IMR-90 (cell line): ENCODE measurements around the gene SBK2. TPM values are rescaled to one million over a fixed set of nuclear protein-coding genes. Genes with fewer than 3 reads are reported as not detected.

Source experiments
- ATAC-seq: fragments of 200-7000 bp; cut with Tn5 transposase; 2 replicates; pipeline ENCODE4 v1.9.1; 2020; ENCODE audit warnings: low read depth, mild to moderate bottlenecking, moderate library complexity
- BruUV-seq: library from RNA; stranded (reverse); fragments of 400-500 nt; replicated peaks from 2 replicates; lab custom pipeline; 2021; lab: Mats Ljungman, UMichigan
- CTCF ChIA-PET: fragments of 300-600 bp; formaldehyde crosslinking; extraction: SDS; loops from one replicate; lab custom pipeline; 2021; ENCODE audit warnings: antibody characterized with exemption; lab: Yijun Ruan, JAX
- POLR2A ChIA-PET: fragments of 300-600 bp; sonication (Branson Sonifier 250); formaldehyde crosslinking; loops from one replicate; lab custom pipeline; 2022; ENCODE audit warnings: antibody characterized with exemption; ENCODE audit not compliant: unreplicated experiment; lab: Charles Lee
- DNase-seq: peaks from one replicate; pipeline ENCODE4 v3.0.0; 2013
- H2AFZ ChIP-seq: replicated peaks from 2 replicates; pipeline ENCODE3; 2013; ENCODE audit warnings: low read length, mild to moderate bottlenecking; ENCODE audit not compliant: poor library complexity
- H2AK5ac ChIP-seq: 2 replicates; pipeline ENCODE4 v1.6.1; 2013; ENCODE audit warnings: low read depth, low read length, inconsistent platforms
- H2AK9ac ChIP-seq: replicated peaks from 2 replicates; pipeline ENCODE3; 2013; ENCODE audit warnings: mild to moderate bottlenecking, low read depth, low read length, moderate library complexity; ENCODE audit not compliant: poor library complexity
- H2BK120ac ChIP-seq: 2 replicates; pipeline ENCODE4 v1.6.1; 2013; ENCODE audit warnings: low read depth, low read length, inconsistent platforms
- H2BK15ac ChIP-seq: 3 replicates; pipeline ENCODE4 v1.6.1; 2013; ENCODE audit warnings: low read depth, low read length, inconsistent platforms
- H2BK20ac ChIP-seq: 2 replicates; pipeline ENCODE4 v1.6.1; 2013; ENCODE audit warnings: low read depth, mild to moderate bottlenecking, inconsistent platforms, low read length, moderate library complexity
- H2BK5ac ChIP-seq: 2 replicates; pipeline ENCODE4 v1.6.1; 2013; ENCODE audit warnings: mild to moderate bottlenecking, low read depth, low read length, inconsistent platforms; ENCODE audit not compliant: poor library complexity, severe bottlenecking
- H3K14ac ChIP-seq: replicated peaks from 2 replicates; pipeline ENCODE4 v1.6.1; 2013; ENCODE audit warnings: low read depth, low read length, inconsistent platforms
- H3K18ac ChIP-seq: 2 replicates; pipeline ENCODE4 v1.6.1; 2013; ENCODE audit warnings: low read depth, low read length, control low read depth
- H3K23ac ChIP-seq: 2 replicates; pipeline ENCODE4 v1.6.1; 2013; ENCODE audit warnings: low read depth, low read length, inconsistent platforms
- H3K27ac ChIP-seq: 2 replicates; pipeline ENCODE4 v1.5.1; 2013; ENCODE audit warnings: mild to moderate bottlenecking, control low read depth, low read length; ENCODE audit not compliant: insufficient read depth
- H3K27me3 ChIP-seq: 2 replicates; pipeline ENCODE4 v1.6.1; 2013; ENCODE audit warnings: low read length; ENCODE audit not compliant: control insufficient read depth, insufficient read depth
- H3K36me3 ChIP-seq: 2 replicates; pipeline ENCODE4 v1.6.1; 2013; ENCODE audit warnings: low read length, mixed read lengths; ENCODE audit not compliant: control insufficient read depth, insufficient read depth
- H3K4ac ChIP-seq: 2 replicates; pipeline ENCODE4 v1.6.1; 2013; ENCODE audit warnings: low read depth, low read length, inconsistent platforms
- H3K4me1 ChIP-seq: 2 replicates; pipeline ENCODE4 v1.6.1; 2013; ENCODE audit warnings: low read length, mixed read lengths; ENCODE audit not compliant: control insufficient read depth, insufficient read depth
- H3K4me2 ChIP-seq: 2 replicates; pipeline ENCODE4 v1.6.1; 2013; ENCODE audit warnings: low read depth, mild to moderate bottlenecking, control low read depth, low read length, moderate library complexity
- H3K4me3 ChIP-seq: 2 replicates; pipeline ENCODE4 v1.5.1; 2013; ENCODE audit warnings: low read depth, mild to moderate bottlenecking, control low read depth, low read length, moderate library complexity; ENCODE audit not compliant: insufficient read depth
- H3K56ac ChIP-seq: 2 replicates; pipeline ENCODE4 v1.6.1; 2013; ENCODE audit warnings: low read length, inconsistent platforms; ENCODE audit not compliant: insufficient read depth; ENCODE audit errors: extremely low read depth
- H3K79me1 ChIP-seq, 2 experiments: 2 replicates each; pipeline ENCODE4 v1.6.1; 2013; ENCODE audit warnings: low read length in 2 of 2, inconsistent platforms in 1 of 2, low read depth in 1 of 2
- H3K9ac ChIP-seq: 2 replicates; pipeline ENCODE4 v1.6.1; 2013; ENCODE audit warnings: low read depth, low read length, control low read depth
- H3K9me1 ChIP-seq: 2 replicates; pipeline ENCODE4 v1.6.1; 2013; ENCODE audit warnings: low read length, inconsistent platforms; ENCODE audit not compliant: insufficient read depth
- H3K9me3 ChIP-seq: 2 replicates; pipeline ENCODE4 v1.6.1; 2013; ENCODE audit warnings: low read length; ENCODE audit not compliant: control insufficient read depth, insufficient read depth
- H4K20me1 ChIP-seq: 2 replicates; pipeline ENCODE4 v1.6.1; 2013; ENCODE audit warnings: low read length, inconsistent platforms; ENCODE audit not compliant: insufficient read depth
- H4K5ac ChIP-seq: 2 replicates; pipeline ENCODE4 v1.6.1; 2013; ENCODE audit warnings: mild to moderate bottlenecking, low read depth, low read length, control low read depth
- H4K8ac ChIP-seq, 2 experiments: 2 replicates each; pipeline ENCODE4 v1.6.1; 2013; ENCODE audit warnings: low read depth in 2 of 2, low read length in 2 of 2, control low read depth in 1 of 2, inconsistent platforms in 1 of 2
- H4K91ac ChIP-seq: 2 replicates; pipeline ENCODE4 v1.6.1; 2013; ENCODE audit warnings: low read depth, low read length, inconsistent platforms; ENCODE audit not compliant: insufficient read depth
- RAD21 ChIP-seq: IDR thresholded peaks from 2 replicates; pipeline ENCODE4 v1.6.1; 2012; ENCODE audit warnings: low read length, improper control_type of control experiment
- RFX5 ChIP-seq: IDR thresholded peaks from 2 replicates; pipeline ENCODE4 v1.8.0; 2012; ENCODE audit warnings: low read depth, mild to moderate bottlenecking, low read length, moderate library complexity
- WGBS, 2 experiments: methylation state at CpG; one replicate each; pipeline versions ENCODE4 v1.1.5 to v1.1.7; 2013; ENCODE audit warnings: missing lambda C conversion rate in 2 of 2; ENCODE audit not compliant: insufficient read length in 1 of 2; ENCODE audit errors: extremely low coverage in 2 of 2; 5-methylcytosine and 5-hydroxymethylcytosine counted together
- dilution Hi-C: fragments of 300-500 bp; cut with HindIII; formaldehyde crosslinking; loops from one replicate; pipeline ENCODE4 v1.14.3; 2018; ENCODE audit warnings: low sequenced_read_pairs; ENCODE audit not compliant: unreplicated experiment
- in situ Hi-C: fragments of 300-500 bp; cut with MboI; formaldehyde crosslinking; loops from 3 replicates; pipeline ENCODE4 v1.14.3; 2019; ENCODE audit warnings: low sequenced_read_pairs, inconsistent platforms, mixed read lengths
- intact Hi-C: fragments of 100-400 bp; cut with micrococcal nuclease; formaldehyde crosslinking; loops from 2 replicates; pipeline ENCODE4 v1.10.0; 2022
- polyA plus RNA-seq, 3 experiments: library from polyadenylated mRNA; depleted of rRNA; stranded (reverse); fragments of >200 nt; gene quantifications; 2 replicates each; pipeline ENCODE4 v1.2.3, GENCODE V29; 2012; ENCODE audit warnings: low replicate concordance in 1 of 3
- total RNA-seq: library from RNA; depleted of rRNA; stranded (reverse); fragments of >200 nt; gene quantifications from 2 replicates; pipeline ENCODE4 v1.2.3, GENCODE V29; 2012
- TF ChIP-seq, protein P1 (sequence below): fragments of 150-350 bp; IDR thresholded peaks from 2 replicates; pipeline ENCODE4 v1.6.1; 2017; ENCODE audit warnings: mild to moderate bottlenecking, antibody characterized with exemption, low read length, low read depth
- TF ChIP-seq, protein P2 (sequence below): fragments of 150-350 bp; IDR thresholded peaks from 2 replicates; pipeline ENCODE4 v1.6.1; 2016; ENCODE audit warnings: low read depth, mild to moderate bottlenecking, low read length, moderate library complexity, borderline replicate concordance

Gene SBK2
- total and polyA plus RNA-seq, 2 of the 4 experiments (the other 2 are of a cell fraction) = 0.48 TPM; not detected in 1

DNA sequence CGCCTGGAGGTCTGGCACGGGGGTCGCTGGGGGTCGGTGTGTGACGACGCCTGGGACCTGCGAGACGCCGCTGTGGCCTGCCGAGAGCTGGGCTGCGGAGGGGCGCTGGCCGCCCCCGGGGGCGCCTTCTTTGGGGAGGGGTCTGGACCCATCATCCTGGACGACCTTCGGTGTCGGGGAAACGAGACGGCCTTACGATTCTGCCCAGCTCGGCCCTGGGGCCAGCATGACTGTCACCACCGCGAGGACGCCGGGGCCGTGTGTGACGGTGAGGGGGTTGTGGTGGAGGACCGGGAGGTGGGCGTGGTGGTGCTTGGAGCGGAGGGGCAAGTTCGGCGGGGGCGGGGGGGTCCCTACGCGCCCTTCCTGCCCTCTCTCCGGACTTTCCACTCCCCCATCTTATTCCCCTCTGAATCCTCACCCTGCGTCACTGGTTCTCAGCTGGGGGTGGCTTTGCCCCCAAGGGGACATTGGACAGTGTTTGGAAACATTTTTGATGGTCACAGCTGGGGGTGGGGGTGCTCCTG, 43.2 kb downstream of the SBK2 start:
- Histone ChIP-seq H3K27me3 (no peaks in the 10 kb centered on the region), H3K14ac (peak overlapping the region; percentile 87), H2AK5ac (peak overlapping the region; percentile 70; the same call in 1 of the 2 replicates), H2BK15ac (no peak overlapping the region), H3K9ac (peak overlapping the region; percentile 67; the same call in 1 of the 2 replicates), H3K23ac (peak overlapping the region; percentile 53; the same call in 1 of the 2 replicates), H3K36me3 (0 out of 2 replicates have a peak, but pooled peaks cover 3% of the 10 kb centered on the region), H2AK9ac (peak overlapping the region; percentile 94), H3K4ac (peak overlapping the region; percentile 84), H4K91ac (peak overlapping the region; percentile 88), H3K4me3 (peak overlapping the region; percentile 18; the same call in 1 of the 2 replicates), H2BK120ac (peak overlapping the region; percentile 79), H3K9me3 (no peaks in the 10 kb centered on the region), H2AFZ (peak overlapping the region; percentile 93), H4K8ac (peak overlapping the region; percentile 15 to 82; a peak in 3 of 4 replicates), H3K79me1 (peaks cover 0 to 17% of the 10 kb centered on the region in 2 experiments), H3K27ac (peak overlapping the region; percentile 65), H3K4me2 (peak overlapping the region; percentile 63; the same call in 1 of the 2 replicates), H4K5ac (peak overlapping the region; percentile 83), H4K20me1 (no peaks in the 10 kb centered on the region), H3K9me1 (peaks cover 3% of the 10 kb centered on the region), H2BK20ac (no peak overlapping the region; the same call in 1 of the 2 replicates), H3K4me1 (peaks cover 20% of the 10 kb centered on the region), H3K18ac (peak overlapping the region; percentile 64; the same call in 1 of the 2 replicates), H3K56ac (no peak overlapping the region), H2BK5ac (peak overlapping the region; percentile 94)
- BruUV-seq = no TSS peak
- in situ Hi-C loops (loop anchor here (25.0 kb wide), 1 partner anchor 1031 kb away; the partner anchor contains the start of genes CDC42EP5 and LENG9), dilution Hi-C loops (no loop called here), intact Hi-C loops (no loop called here)
- DNase-seq = no peak
- CTCF ChIA-PET = interaction anchor here (3.1 kb wide), 1 partner anchor 10 kb away, joined by 16 read pairs; no protein-coding TSS in a partner anchor
- no peak for TF ChIP-seq RFX5
- TF ChIP-seq, protein P1, sequence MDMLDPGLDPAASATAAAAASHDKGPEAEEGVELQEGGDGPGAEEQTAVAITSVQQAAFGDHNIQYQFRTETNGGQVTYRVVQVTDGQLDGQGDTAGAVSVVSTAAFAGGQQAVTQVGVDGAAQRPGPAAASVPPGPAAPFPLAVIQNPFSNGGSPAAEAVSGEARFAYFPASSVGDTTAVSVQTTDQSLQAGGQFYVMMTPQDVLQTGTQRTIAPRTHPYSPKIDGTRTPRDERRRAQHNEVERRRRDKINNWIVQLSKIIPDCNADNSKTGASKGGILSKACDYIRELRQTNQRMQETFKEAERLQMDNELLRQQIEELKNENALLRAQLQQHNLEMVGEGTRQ = no peak
- no peak for TF ChIP-seq RAD21
- TF ChIP-seq, protein P2, sequence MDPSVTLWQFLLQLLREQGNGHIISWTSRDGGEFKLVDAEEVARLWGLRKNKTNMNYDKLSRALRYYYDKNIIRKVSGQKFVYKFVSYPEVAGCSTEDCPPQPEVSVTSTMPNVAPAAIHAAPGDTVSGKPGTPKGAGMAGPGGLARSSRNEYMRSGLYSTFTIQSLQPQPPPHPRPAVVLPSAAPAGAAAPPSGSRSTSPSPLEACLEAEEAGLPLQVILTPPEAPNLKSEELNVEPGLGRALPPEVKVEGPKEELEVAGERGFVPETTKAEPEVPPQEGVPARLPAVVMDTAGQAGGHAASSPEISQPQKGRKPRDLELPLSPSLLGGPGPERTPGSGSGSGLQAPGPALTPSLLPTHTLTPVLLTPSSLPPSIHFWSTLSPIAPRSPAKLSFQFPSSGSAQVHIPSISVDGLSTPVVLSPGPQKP = no peak
- POLR2A ChIA-PET = interaction anchor here (0.8 kb wide), 1 partner anchor 10 kb away, joined by 3 read pairs; no protein-coding TSS in a partner anchor
- peak; percentile 5; the same call in 1 of the 2 replicates for ATAC-seq
- WGBS, 2 experiments = no CpG with 5 or more reads among the region's 38 CpGs
